ENCODE measurements around the gene SOX9. TPM values are rescaled to one million over a fixed set of nuclear protein-coding genes. Genes with fewer than 3 reads are reported as not detected.
A peak's percentile ranks its signal among the peaks of the same experiment; 100 is the strongest.

SOX9 gene
- total RNA-seq, 1 experiment from 2014 or later: 1.3 TPM

DNA sequence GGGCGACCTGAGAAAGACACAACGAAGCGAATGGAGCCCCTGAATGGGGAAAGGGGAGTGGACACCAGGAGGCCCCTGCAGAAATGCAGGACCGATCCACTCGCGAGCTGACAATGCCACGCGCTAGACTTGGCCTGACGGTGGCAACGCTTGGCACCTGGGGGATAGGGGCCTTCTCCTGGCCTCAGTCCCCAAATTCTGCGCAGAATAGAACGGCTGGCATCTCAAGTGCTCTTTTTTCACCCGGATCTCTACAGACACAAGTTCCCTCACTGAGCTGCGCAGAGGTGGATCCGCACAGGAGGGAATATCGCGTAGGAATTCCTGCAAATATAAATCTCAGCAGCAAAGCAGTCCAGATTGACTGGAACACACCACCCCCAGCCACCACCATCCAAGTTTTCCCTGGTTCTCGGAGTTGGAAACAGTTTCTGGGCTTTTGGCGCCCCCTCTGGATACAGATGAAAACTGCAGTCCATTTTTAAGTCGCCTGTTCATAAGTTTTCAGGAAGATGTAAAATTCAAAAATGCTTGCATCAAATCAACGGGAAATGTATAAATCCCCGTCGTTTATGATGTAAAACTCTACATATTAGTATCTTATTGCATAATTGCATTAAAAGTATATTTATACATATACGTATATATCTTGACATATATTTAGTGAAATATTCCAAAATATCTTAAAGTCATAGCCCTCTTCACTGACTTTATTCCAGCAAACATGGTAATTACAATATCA, 2.3 kb upstream of the SOX9 start:
- Histone ChIP-seq H3K23ac (ENCODE audit: insufficient read length, low read depth, low read length) (no peak overlapping the region), H4K5ac (ENCODE audit: insufficient read length, low read depth, low read length) (no peak overlapping the region), H3K79me2 (ENCODE audit: insufficient read depth, low read length) (no peaks in the 10 kb centered on the region), H3K4me1 (ENCODE audit: insufficient read depth, low read length) (no peaks in the 10 kb centered on the region; the same call in 1 of the 2 replicates), H2BK15ac (ENCODE audit: low read depth, low read length) (no peak overlapping the region), H3K9me3 (ENCODE audit: control insufficient read depth, low read depth, low read length) (no peaks in the 10 kb centered on the region), H2BK5ac (ENCODE audit: insufficient read length, low read length) (no peak overlapping the region), H3K4ac (ENCODE audit: low read depth, low read length) (no peak overlapping the region), H3K56ac (ENCODE audit: insufficient read length, low read depth, low read length) (no peak overlapping the region), H3K27me3 (ENCODE audit: insufficient read depth, low read length) (peaks cover 49% of the 10 kb centered on the region), H4K20me1 (ENCODE audit: control insufficient read depth, insufficient read depth, insufficient read length) (no peaks in the 10 kb centered on the region), H3K27ac (ENCODE audit: insufficient read length, low read depth, low read length) (no peak overlapping the region), H2AK5ac (ENCODE audit: insufficient read length, low read length) (no peak overlapping the region), H3K79me1 (ENCODE audit: insufficient read depth, low read depth, low read length, poor library complexity, severe bottlenecking) (no peaks in the 10 kb centered on the region), H3K23me2 (ENCODE audit: insufficient read length, low read depth, low read length, poor library complexity, severe bottlenecking) (peaks cover 60% of the 10 kb centered on the region), H3K9ac (ENCODE audit: extremely low read depth, insufficient read length, low read length) (no peak overlapping the region), H4K8ac (replicated peaks; ENCODE audit: insufficient read length, low read depth, low read length) (no peak overlapping the region), H2AFZ (ENCODE audit: low read length) (no peak overlapping the region), H3K14ac (ENCODE audit: insufficient read depth, low read length) (no peak overlapping the region), H2BK20ac (ENCODE audit: low read depth, low read length, poor library complexity, severe bottlenecking) (no peak overlapping the region), H3K18ac (ENCODE audit: insufficient read length, low read depth, low read length) (no peak overlapping the region), H2BK120ac (ENCODE audit: low read depth, low read length, poor library complexity, severe bottlenecking) (no peak overlapping the region), H3T11ph (ENCODE audit: low read length) (no peak overlapping the region), H3K4me2 (ENCODE audit: insufficient read depth, insufficient read length, low read length) (peak overlapping the region; percentile 62), H2BK12ac (ENCODE audit: insufficient read length, low read depth, low read length) (no peak overlapping the region), H4K91ac (ENCODE audit: insufficient read length, low read depth, low read length) (no peak overlapping the region)
- WGBS (ENCODE audit: extremely low coverage, insufficient read length, low lambda C conversion rate): no CpG with 5 or more reads among the region's 24 CpGs
- H3K27ac Mint-ChIP-seq: no peak overlapping the region; a peak in 1 of 7 replicates
- peaks cover 42 to 51% of the 10 kb centered on the region in 2 experiments for H3K4me1 Mint-ChIP-seq
- peak overlapping the region; percentile 60 to 87 for H3K4me3 Mint-ChIP-seq
- peaks cover 97% of the 10 kb centered on the region for H3K27me3 Mint-ChIP-seq (ENCODE audit: low read depth)
- no peaks in the 10 kb centered on the region; a peak in 2 of 5 replicates for H3K9me3 Mint-ChIP-seq
- TF ChIP-seq, protein P1, sequence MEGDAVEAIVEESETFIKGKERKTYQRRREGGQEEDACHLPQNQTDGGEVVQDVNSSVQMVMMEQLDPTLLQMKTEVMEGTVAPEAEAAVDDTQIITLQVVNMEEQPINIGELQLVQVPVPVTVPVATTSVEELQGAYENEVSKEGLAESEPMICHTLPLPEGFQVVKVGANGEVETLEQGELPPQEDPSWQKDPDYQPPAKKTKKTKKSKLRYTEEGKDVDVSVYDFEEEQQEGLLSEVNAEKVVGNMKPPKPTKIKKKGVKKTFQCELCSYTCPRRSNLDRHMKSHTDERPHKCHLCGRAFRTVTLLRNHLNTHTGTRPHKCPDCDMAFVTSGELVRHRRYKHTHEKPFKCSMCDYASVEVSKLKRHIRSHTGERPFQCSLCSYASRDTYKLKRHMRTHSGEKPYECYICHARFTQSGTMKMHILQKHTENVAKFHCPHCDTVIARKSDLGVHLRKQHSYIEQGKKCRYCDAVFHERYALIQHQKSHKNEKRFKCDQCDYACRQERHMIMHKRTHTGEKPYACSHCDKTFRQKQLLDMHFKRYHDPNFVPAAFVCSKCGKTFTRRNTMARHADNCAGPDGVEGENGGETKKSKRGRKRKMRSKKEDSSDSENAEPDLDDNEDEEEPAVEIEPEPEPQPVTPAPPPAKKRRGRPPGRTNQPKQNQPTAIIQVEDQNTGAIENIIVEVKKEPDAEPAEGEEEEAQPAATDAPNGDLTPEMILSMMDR (conservative IDR thresholded peaks at IDR 0.05): peak; percentile 92
- H3K36me3 Mint-ChIP-seq (ENCODE audit: insufficient read depth in 1 of 3, low read depth in 3 of 3): peaks cover 0 to 6% (median 5%) of the 10 kb centered on the region in 3 experiments; a peak in 5 of 7 replicates
- DNase-seq: peak; percentile 84
